Measurements from ENCODE around the gene ANKRD55. TPM values are rescaled to one million over a fixed set of nuclear protein-coding genes. Genes with fewer than 3 reads are reported as not detected.

ANKRD55 gene
- total and polyA plus RNA-seq, 2 donors (not counting 3 experiments of a cell fraction or from before 2014, with no cell fraction given) = 1.4 to 2.1 TPM

DNA sequence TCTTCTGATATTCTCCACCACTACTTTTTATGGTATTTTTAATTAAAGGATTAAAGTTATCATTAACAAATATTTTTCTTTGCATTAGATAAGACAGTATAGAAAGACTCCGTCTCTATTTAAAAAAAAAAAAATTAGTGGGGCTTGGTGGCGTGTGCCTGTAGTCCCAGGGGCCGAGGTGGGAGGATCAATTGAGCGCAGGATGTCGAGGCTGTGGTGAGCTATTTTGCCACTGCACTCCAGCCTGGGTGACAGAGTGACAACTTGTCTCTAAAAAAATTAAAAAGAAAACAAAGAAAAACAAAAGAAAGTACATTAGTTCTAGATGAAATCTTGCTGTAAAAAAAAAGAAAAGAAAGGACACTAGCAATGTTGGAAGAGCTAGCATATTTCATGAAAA is 141.0 kb downstream of the ANKRD55 start:
- H3K4me2 ChIP-seq (ENCODE audit: insufficient read depth, low read length) = no peak overlapping the region
- no peak overlapping the region for H2AFZ ChIP-seq (ENCODE audit: low read depth, low read length)
- dilution Hi-C loops (cut with MboI; ENCODE audit: extremely low pct_ligation_motif_present, low sequenced_read_pairs) = no loop called here
- no peaks in the 10 kb centered on the region for H3K36me3 ChIP-seq (ENCODE audit: control insufficient read depth in 2 of 2, extremely low read depth in 1 of 2, insufficient read depth in 2 of 2, low read length in 2 of 2)
- H3K4me3 ChIP-seq (replicated peaks in 1 of 3; ENCODE audit: insufficient read depth in 1 of 3, low read depth in 1 of 3, low read length in 3 of 3) = no peak overlapping the region
- BruUV-seq (replicated peaks) = no TSS peak
- H3K9ac ChIP-seq (replicated peaks; ENCODE audit: extremely low read depth, insufficient read depth, low read length) = no peak overlapping the region
- DNase-seq (ENCODE audit: low read depth, low spot score) (no peak), FAIRE-seq (no peak)
- H3K27ac ChIP-seq (ENCODE audit: insufficient read depth, low read depth, low read length) = no peak overlapping the region
- no peaks in the 10 kb centered on the region for H3K79me2 ChIP-seq (ENCODE audit: control insufficient read depth, insufficient read depth, low read length)
- no peak for TF ChIP-seq MYC (IDR thresholded peaks at IDR 0.05; ENCODE audit: low read depth, low read length)
- no peaks in the 10 kb centered on the region for H3K9me1 ChIP-seq (replicated peaks; ENCODE audit: control insufficient read depth, extremely low read depth, insufficient read depth, low read length)
- H3K4me1 ChIP-seq (ENCODE audit: control insufficient read depth, extremely low read depth, insufficient read depth, low read length) = no peaks in the 10 kb centered on the region
- H4K20me1 ChIP-seq (replicated peaks; ENCODE audit: control insufficient read depth, extremely low read depth, insufficient read depth, low read length) = no peaks in the 10 kb centered on the region
- no peaks in the 10 kb centered on the region for H3K27me3 ChIP-seq (ENCODE audit: control insufficient read depth in 2 of 2, insufficient read depth in 2 of 2, low read length in 2 of 2)
- ChIA-PET POLR2A (no interaction called here), CTCF (no interaction called here)
- H3K9me3 ChIP-seq (replicated peaks; ENCODE audit: control insufficient read depth, insufficient read depth, low read length) = no peaks in the 10 kb centered on the region
- intact Hi-C loops (cut with micrococcal nuclease) = no loop called here

GRCh38 chr5:56091664-56092063 is 141.5 kb downstream of the ANKRD55 start:
- intact Hi-C loops (cut with micrococcal nuclease) = no loop called here
- Histone ChIP-seq H3K9me1 (replicated peaks; ENCODE audit: control insufficient read depth, extremely low read depth, insufficient read depth, low read length) (no peaks in the 10 kb centered on the region), H3K36me3 (ENCODE audit: control insufficient read depth in 2 of 2, extremely low read depth in 1 of 2, insufficient read depth in 2 of 2, low read length in 2 of 2) (no peaks in the 10 kb centered on the region), H3K27me3 (ENCODE audit: control insufficient read depth in 2 of 2, insufficient read depth in 2 of 2, low read length in 2 of 2) (no peaks in the 10 kb centered on the region), H3K9me3 (replicated peaks; ENCODE audit: control insufficient read depth, insufficient read depth, low read length) (no peaks in the 10 kb centered on the region), H3K79me2 (ENCODE audit: control insufficient read depth, insufficient read depth, low read length) (no peaks in the 10 kb centered on the region), H3K4me1 (ENCODE audit: control insufficient read depth, extremely low read depth, insufficient read depth, low read length) (no peaks in the 10 kb centered on the region), H4K20me1 (replicated peaks; ENCODE audit: control insufficient read depth, extremely low read depth, insufficient read depth, low read length) (no peaks in the 10 kb centered on the region), H2AFZ (ENCODE audit: low read depth, low read length) (no peak overlapping the region), H3K4me2 (ENCODE audit: insufficient read depth, low read length) (no peak overlapping the region), H3K4me3 (replicated peaks in 1 of 3; ENCODE audit: insufficient read depth in 1 of 3, low read depth in 1 of 3, low read length in 3 of 3) (no peak overlapping the region), H3K9ac (replicated peaks; ENCODE audit: extremely low read depth, insufficient read depth, low read length) (no peak overlapping the region), H3K27ac (ENCODE audit: insufficient read depth, low read depth, low read length) (no peak overlapping the region)
- dilution Hi-C loops (cut with MboI; ENCODE audit: extremely low pct_ligation_motif_present, low sequenced_read_pairs) = no loop called here
- DNase-seq (ENCODE audit: low read depth, low spot score) = no peak
- BruUV-seq (replicated peaks) = no TSS peak
- no peak for FAIRE-seq
- TF ChIP-seq, protein P1, sequence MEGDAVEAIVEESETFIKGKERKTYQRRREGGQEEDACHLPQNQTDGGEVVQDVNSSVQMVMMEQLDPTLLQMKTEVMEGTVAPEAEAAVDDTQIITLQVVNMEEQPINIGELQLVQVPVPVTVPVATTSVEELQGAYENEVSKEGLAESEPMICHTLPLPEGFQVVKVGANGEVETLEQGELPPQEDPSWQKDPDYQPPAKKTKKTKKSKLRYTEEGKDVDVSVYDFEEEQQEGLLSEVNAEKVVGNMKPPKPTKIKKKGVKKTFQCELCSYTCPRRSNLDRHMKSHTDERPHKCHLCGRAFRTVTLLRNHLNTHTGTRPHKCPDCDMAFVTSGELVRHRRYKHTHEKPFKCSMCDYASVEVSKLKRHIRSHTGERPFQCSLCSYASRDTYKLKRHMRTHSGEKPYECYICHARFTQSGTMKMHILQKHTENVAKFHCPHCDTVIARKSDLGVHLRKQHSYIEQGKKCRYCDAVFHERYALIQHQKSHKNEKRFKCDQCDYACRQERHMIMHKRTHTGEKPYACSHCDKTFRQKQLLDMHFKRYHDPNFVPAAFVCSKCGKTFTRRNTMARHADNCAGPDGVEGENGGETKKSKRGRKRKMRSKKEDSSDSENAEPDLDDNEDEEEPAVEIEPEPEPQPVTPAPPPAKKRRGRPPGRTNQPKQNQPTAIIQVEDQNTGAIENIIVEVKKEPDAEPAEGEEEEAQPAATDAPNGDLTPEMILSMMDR (IDR thresholded peaks at IDR 0.05; ENCODE audit: extremely low read depth in 1 of 2, insufficient read depth in 1 of 2, low read depth in 1 of 2, low read length in 2 of 2) = no peak
- TF ChIP-seq POLR2A (IDR thresholded peaks at IDR 0.05; ENCODE audit: low read depth, low read length) (no peak), POLR2AphosphoS5 (IDR thresholded peaks at IDR 0.05; ENCODE audit: insufficient read depth, low read depth, low read length) (no peak), FOS (IDR thresholded peaks at IDR 0.05; ENCODE audit: borderline replicate concordance, insufficient read depth, low read length) (no peak), MAX (IDR thresholded peaks at IDR 0.05; ENCODE audit: insufficient read depth, insufficient read length) (no peak), JUN (IDR thresholded peaks at IDR 0.05; ENCODE audit: borderline replicate concordance, insufficient read depth, insufficient read length, low read depth) (no peak), MYC (IDR thresholded peaks at IDR 0.05; ENCODE audit: low read depth, low read length) (no peak), EZH2 (IDR thresholded peaks at IDR 0.05; ENCODE audit: borderline replicate concordance, low read depth, low read length, severe bottlenecking) (no peak), GATA2 (IDR thresholded peaks at IDR 0.05; ENCODE audit: insufficient read depth, insufficient read length, low read depth, low read length) (no peak)
- ChIA-PET POLR2A (interaction anchor here (0.7 kb wide), 1 partner anchor 69 kb away, joined by 3 read pairs; no protein-coding TSS in a partner anchor), CTCF (no interaction called here)

Measured in endothelial cell of umbilical vein (primary cell).